GM12864 (cell line): Measurements from ENCODE around the gene SIPA1L2.

Experiments
- DNase-seq: peaks from one replicate; pipeline ENCODE4 v3.0.0-alpha.2; 2011; ENCODE audit warnings: low read depth
- H3K4me3 ChIP-seq: 2 replicates; pipeline ENCODE4 v1.5.1; 2011; ENCODE audit warnings: mild to moderate bottlenecking, low read depth, low read length, control low read depth
- TF ChIP-seq, protein P1 (sequence below): IDR thresholded peaks from 2 replicates; pipeline ENCODE4 v1.5.1; 2011; ENCODE audit warnings: low read depth, mild to moderate bottlenecking, moderate library complexity, low read length, control low read depth, inconsistent platforms; ENCODE audit errors: missing control alignments

Gene SIPA1L2

DNA sequence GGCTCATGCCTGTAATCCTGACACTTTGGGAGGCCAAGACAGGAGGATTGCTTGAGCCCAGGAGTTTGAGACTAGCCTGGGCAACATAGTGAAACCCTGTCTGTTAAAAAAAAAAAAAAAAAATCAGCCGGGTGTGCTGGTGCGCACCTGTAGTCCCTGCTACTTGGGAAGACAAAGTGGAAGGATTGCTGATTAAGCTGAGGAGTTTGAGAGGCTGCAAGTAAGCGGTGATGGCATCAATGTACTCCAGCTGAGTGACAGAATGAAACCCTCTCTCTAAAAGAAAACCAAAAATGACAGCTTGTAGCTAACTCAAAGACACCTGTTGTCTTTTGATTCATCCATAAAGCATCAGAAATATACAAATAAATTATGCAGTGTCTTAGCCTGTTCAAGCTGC is 31.8 kb downstream of the SIPA1L2 start:
- DNase-seq, result no peak
- H3K4me3 ChIP-seq, result no peak overlapping the region
- TF ChIP-seq, protein P1, sequence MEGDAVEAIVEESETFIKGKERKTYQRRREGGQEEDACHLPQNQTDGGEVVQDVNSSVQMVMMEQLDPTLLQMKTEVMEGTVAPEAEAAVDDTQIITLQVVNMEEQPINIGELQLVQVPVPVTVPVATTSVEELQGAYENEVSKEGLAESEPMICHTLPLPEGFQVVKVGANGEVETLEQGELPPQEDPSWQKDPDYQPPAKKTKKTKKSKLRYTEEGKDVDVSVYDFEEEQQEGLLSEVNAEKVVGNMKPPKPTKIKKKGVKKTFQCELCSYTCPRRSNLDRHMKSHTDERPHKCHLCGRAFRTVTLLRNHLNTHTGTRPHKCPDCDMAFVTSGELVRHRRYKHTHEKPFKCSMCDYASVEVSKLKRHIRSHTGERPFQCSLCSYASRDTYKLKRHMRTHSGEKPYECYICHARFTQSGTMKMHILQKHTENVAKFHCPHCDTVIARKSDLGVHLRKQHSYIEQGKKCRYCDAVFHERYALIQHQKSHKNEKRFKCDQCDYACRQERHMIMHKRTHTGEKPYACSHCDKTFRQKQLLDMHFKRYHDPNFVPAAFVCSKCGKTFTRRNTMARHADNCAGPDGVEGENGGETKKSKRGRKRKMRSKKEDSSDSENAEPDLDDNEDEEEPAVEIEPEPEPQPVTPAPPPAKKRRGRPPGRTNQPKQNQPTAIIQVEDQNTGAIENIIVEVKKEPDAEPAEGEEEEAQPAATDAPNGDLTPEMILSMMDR, result no peak

DNA sequence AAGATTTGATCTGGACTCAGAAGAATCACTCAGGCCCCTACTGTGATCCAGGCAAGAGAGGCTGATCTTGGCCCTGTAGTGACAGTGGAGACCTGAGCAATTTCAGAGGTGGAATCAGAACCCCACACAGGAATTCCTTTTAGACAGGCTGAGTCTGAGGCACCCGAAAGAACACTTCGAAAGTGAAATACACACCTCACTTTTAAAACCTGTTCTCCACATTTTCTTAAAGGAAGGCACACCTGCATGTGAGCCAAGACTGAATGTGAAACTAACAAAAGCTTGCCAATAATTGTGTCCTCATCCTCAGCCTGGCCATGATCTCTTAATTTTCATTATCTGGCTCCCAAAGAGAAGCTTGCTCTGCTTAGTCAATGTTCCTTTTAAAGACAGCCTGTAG is 32.2 kb downstream of the SIPA1L2 start:
- TF ChIP-seq, protein P1, result no peak
- no peak for DNase-seq
- H3K4me3 ChIP-seq, result no peak overlapping the region

DNA sequence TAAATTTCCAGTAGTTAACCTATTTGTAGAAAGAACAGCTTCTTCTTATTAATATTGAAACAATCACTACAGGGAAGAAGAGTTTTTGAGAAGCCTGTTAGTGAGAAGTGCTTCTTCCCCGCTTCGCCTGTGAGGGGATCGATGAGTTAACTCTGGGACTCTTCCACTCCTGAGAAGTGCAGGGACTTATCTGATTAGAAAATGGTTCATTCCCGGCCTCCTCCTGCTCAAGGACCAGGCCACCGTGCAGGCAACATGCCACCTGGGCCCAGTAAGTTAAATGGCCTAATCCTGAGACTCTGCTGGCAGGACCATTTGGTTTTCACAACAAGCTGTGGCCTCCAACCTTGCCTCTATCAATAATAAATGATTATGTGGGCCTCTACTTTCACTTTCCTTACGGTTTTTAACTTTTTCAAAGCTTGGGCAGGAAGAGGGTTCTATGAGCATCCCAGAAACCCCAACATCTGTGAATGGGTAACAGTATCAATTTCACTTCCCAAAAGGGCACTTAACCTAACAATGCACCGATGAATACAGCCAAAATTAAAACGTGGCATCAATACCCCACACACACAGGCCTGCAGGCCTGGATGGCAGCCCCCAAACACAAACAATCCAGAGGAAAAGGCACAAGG is 33.1 kb downstream of the SIPA1L2 start:
- TF ChIP-seq, protein P1, result no peak
- no peak for DNase-seq
- no peak overlapping the region for H3K4me3 ChIP-seq

DNA sequence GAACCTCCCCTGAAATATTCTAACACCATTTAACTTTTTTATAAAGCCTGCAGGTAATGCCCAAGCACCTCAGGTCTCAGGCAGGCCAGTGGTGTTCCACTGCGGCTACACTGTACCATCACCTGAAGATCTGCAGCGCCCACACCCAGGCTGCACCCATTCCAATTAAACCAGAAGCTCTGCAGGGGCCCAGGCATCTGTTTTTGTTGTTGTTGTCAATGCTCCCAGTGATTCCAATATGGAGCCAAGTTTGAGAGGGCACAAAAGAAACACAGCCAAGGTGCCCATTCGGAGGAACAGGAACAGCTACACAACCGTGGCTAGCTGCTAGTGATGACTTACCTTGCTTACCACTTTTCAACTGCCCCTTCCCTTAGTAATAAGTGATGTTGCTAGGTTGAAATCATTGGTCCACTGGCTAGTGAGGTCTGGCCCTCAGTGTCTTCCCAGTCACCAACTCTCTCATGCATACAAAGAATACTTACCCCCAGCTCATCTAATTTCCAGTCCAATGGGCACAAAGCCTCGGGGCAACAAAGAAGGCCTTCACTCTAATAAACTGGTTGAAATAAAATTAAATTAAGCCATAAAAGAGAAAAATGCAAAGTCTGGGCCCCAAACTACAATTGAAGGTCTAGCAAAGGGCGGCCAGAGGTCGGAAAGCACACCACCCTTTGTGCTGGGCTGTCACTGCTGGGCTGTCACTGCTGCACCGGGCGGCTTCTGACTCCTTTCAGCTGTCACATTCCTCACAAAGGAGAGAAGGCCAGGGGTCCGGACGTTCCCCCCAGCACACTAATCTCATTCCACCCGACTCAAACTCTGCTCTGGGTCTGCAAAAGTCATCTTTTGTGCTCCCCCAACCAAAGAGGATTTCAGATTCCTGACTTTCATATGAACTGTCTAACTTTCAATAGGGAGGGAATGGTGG is 34.9 kb downstream of the SIPA1L2 start:
- no peak for DNase-seq
- H3K4me3 ChIP-seq, result no peak overlapping the region
- TF ChIP-seq, protein P1, result no peak

DNA sequence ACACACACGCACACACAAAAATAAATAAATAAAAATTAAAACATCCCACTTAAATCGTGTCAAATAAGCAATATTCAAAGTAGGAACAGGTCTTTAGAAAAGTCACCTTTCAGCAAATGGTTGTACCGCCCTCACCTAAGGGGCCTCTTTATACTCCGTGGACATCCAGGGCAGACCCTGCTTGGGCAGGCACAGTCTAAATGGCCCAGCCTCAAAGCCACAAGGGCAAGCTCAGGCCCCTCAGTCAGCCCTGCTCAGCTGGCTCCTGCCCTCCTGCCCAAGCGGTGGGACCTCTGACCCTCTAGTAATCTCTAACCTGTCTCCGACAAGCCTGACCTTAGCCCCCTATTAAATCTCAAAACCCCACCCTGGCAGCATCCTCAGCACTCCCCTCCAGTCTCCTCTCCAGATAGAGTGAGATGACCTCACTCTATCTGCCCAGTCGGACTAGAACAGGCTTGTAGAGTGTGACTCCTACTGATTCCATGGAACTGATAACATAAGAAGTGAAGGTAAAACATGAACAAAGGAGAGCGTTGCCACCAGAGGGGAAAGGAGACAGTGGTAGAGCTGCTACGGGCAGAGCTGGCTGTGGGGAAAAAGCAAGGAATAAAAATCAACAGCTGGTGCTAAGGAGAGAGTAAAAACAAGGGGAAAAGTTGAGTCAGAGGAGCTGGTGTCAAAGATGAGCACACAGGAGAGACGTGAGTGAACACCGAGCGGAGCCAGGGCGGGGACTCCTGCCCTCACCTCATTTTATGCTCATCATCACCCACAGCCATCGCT is 36.0 kb downstream of the SIPA1L2 start:
- no peak overlapping the region for H3K4me3 ChIP-seq
- no peak for DNase-seq
- TF ChIP-seq, protein P1, result no peak

DNA sequence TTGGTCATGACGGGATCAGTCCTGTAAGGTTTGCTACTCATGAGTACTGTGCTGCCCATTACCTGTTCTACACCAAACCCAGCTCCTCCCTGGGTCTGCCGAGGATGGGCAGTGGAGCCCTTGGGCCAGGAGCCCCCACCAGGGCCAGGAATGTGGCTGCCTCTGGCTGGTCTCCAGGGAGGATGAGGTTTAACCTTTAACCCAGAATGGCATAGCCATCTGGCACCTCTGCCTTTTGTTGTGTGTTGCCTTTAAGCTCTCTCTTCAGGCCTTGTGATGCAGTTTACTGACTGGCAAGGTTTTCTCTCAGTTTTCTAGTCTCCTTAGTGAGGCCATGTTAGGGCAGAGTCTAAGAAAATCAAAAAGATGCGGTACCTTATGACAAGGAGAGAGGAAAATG is 38.6 kb downstream of the SIPA1L2 start:
- no peak for DNase-seq
- H3K4me3 ChIP-seq, result no peak overlapping the region
- TF ChIP-seq, protein P1, result no peak
